ENCODE data around the gene C16orf54. TPM values are rescaled to one million over a fixed set of nuclear protein-coding genes. Genes with fewer than 3 reads are reported as not detected.
"Not testable (repeated sequence)": the region's sequence is repeated elsewhere in the genome, so short reads cannot be mapped to it uniquely, and the experiment has no call there.

Gene C16orf54
- polyA plus RNA-seq, 1 experiment, result not detected

DNA sequence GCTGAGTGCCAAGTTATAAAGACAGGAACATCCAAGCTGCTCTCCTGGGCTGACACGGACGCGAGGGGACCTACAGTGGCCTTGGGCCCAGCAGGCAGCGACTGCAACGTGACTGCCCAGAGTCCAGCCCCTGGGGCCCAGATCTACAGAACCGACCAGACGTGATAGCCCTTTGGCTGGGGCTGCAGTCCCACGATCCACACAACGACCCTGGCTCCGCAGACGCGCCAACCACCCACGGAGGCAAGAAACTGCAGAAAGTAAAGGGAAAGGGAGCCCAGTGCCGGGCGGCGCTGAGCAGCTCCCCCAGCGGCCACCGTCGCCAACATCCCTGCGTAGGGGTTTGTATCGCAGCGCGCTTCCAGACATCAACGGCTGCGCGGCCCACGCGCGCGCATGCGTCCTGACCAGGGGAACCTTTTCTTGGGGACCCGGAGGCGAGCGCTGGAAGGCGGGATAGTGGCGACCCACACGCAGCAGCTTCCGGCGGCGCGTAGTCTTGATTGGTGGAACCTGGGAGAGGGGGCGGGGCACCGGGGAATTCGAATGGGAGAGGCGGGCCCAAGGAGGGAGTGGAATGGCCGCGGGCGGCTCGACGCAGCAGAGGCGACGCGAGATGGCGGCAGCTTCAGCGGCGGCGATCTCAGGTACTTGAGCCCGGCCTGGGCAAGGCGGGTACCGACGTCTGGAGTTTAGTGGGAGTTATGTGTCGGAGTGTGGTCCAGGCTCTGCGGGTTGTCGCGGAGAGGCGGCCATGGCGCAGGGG is 44.6 kb upstream of the C16orf54 start, which contains the start of gene KIF22:
TSS of gene KIF22 (plus strand) at position 569 of the 766 bp plus-strand sequence. CDS start at position 578, 9 bp downstream.
- Histone ChIP-seq H3K4me3 (ENCODE audit: low read depth, low read length) (peak within 1 kb of the TSS; percentile 88), H3K27ac (ENCODE audit: low read depth, low read length) (peak within 1 kb of the TSS; percentile 57), H3K9me3 (ENCODE audit: control insufficient read depth, insufficient read depth, low read length) (no peaks in the 10 kb centered on the region; the same call in 1 of the 2 replicates), H3K27me3 (ENCODE audit: control insufficient read depth, insufficient read depth, low read length) (no peaks in the 10 kb centered on the region)
- peak; percentile 67 for TF ChIP-seq CTCF (IDR thresholded peaks at IDR 0.05; ENCODE audit: low read depth, low read length)
- POLR2A ChIA-PET, result interaction anchor here (0.6 to 1.2 kb wide), 7 partner anchors 21 to 811 kb away, joined by 3 to 7 read pairs (median 4); partner anchors contain the start of genes PAGR1 and PRRT2
- CTCF ChIA-PET, result interaction anchor here (0.6 to 2.1 kb wide), 8 partner anchors 12 to 117 kb away, joined by 3 to 11 read pairs (median 4); partner anchors contain the start of genes ASPHD1 and ZG16
- DNase-seq (ENCODE audit: low read depth, low spot score), result peak; percentile 98

- no peak for TF ChIP-seq CTCF (IDR thresholded peaks at IDR 0.05; ENCODE audit: low read depth, low read length)
- DNase-seq (ENCODE audit: low read depth, low spot score), result no peak
- POLR2A ChIA-PET, result interaction anchor here (0.6 to 1.2 kb wide), 7 partner anchors 20 to 810 kb away, joined by 3 to 7 read pairs (median 4); partner anchors contain the start of genes PAGR1 and PRRT2
These were observed 44.0 kb upstream of the C16orf54 start for GRCh38 chr16:29789775-29790182.

DNA sequence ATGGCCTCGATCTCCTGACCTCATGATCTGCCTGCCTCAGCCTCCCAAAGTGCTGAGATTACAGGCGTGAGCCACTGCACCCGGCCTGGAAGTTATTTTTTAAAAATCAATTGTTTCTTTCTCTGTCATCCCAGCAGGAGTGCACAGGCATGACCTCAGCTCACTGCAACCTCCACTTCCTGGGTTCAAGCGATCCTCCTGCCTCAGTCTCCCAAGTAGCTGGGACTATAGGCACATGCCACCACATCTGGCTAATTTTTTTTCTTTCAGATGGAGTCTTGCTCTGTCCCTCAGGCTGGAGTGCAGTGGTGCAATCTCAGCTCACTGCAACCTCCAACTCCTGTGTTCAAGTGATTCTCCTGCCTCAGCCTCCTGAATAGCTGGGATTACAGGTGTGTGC is 41.4 kb upstream of the C16orf54 start:
- H3K9me3 ChIP-seq (ENCODE audit: control insufficient read depth, insufficient read depth, low read length); H3K4me3 ChIP-seq (ENCODE audit: low read depth, low read length); H3K27me3 ChIP-seq (ENCODE audit: control insufficient read depth, insufficient read depth, low read length); DNase-seq (ENCODE audit: low read depth, low spot score); CTCF ChIA-PET; H3K27ac ChIP-seq (ENCODE audit: low read depth, low read length); POLR2A ChIA-PET: not testable (repeated sequence)

More at GRCh38 chr16:29789775-29790182, 44.0 kb upstream of the C16orf54 start:
- no peaks in the 10 kb centered on the region; the same call in 1 of the 2 replicates for H3K9me3 ChIP-seq (ENCODE audit: control insufficient read depth, insufficient read depth, low read length)
- H3K27me3 ChIP-seq (ENCODE audit: control insufficient read depth, insufficient read depth, low read length), result no peaks in the 10 kb centered on the region
- CTCF ChIA-PET, result interaction anchor here (0.5 to 2.1 kb wide), 10 partner anchors 11 to 247 kb away, joined by 3 to 11 read pairs (median 4); partner anchors contain the start of genes ASPHD1 and ZG16
- H3K4me3 ChIP-seq (ENCODE audit: low read depth, low read length), result peak overlapping the region; percentile 68
- peak overlapping the region; percentile 57 for H3K27ac ChIP-seq (ENCODE audit: low read depth, low read length)

DNA sequence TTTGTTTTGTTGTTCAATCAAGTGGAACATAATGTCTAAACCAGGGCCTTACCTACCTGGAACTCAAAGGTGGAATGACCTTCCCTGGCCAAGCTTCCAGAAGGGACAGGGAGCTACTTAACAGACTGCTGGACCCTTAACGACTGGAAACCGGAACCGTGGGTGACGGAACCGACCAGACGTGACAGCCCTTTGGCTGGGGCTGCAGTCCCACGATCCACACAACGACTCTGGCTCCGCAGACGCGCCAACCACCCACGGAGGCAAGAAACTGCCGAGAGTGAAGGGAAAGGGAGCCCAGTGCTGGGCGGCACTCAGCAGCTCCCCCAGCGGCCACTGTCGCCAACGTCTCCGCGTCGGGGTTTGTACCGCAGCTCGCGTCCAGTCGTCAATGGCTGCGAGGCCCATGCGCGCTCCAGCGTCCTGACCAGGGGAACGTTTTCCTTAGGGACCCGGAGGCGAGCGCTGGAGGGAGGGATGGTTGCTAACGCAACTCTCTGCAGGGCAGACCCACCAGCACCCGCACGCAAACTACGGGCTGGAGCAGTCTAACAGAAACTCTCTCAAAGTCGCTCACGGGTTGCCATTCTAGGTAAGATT is 39.2 kb upstream of the C16orf54 start:
- CTCF ChIA-PET, result interaction anchor here (0.6 to 2.5 kb wide), 19 partner anchors 9 to 859 kb away, joined by 3 to 9 read pairs (median 3); no protein-coding TSS in a partner anchor
- no peaks in the 10 kb centered on the region; the same call in 1 of the 2 replicates for H3K9me3 ChIP-seq (ENCODE audit: control insufficient read depth, insufficient read depth, low read length)
- peak overlapping the region; percentile 31 for H3K4me3 ChIP-seq (ENCODE audit: low read depth, low read length)
- no peak overlapping the region for H3K27ac ChIP-seq (ENCODE audit: low read depth, low read length)
- no peak for DNase-seq (ENCODE audit: low read depth, low spot score)
- peaks cover 12% of the 10 kb centered on the region for H3K27me3 ChIP-seq (ENCODE audit: control insufficient read depth, insufficient read depth, low read length)
- POLR2A ChIA-PET, result no interaction called here
- peak; percentile 76 for TF ChIP-seq CTCF (IDR thresholded peaks at IDR 0.05; ENCODE audit: low read depth, low read length)

DNA sequence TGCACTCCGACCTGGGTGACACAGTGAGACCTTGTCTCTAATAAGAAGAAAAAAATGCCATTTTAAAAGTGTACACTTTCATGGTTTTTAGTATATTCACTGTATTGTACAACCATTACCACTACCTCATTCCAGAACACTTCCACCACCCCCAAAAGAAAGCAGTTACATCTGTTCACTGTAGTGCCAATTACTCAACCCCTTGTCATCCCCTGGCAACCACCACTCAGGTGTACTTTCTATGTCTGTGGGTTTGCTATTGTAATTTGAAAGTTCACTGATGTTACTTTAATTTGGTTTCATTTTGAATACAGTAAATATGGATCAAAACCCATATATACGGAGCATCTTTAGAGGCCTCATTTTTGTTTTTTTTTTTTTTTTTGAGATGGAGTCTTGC is 38.4 kb upstream of the C16orf54 start:
- POLR2A ChIA-PET, result no interaction called here
- CTCF ChIA-PET, result interaction anchor here (0.6 to 2.5 kb wide), 15 partner anchors 9 to 858 kb away, joined by 3 to 9 read pairs (median 3); no protein-coding TSS in a partner anchor
- Histone ChIP-seq H3K27ac (ENCODE audit: low read depth, low read length) (no peak overlapping the region), H3K4me3 (ENCODE audit: low read depth, low read length) (no peak overlapping the region), H3K9me3 (ENCODE audit: control insufficient read depth, insufficient read depth, low read length) (no peaks in the 10 kb centered on the region; the same call in 1 of the 2 replicates), H3K27me3 (ENCODE audit: control insufficient read depth, insufficient read depth, low read length) (peaks cover 18% of the 10 kb centered on the region)
- DNase-seq (ENCODE audit: low read depth, low spot score), result no peak
- TF ChIP-seq CTCF (IDR thresholded peaks at IDR 0.05; ENCODE audit: low read depth, low read length), result no peak

DNA sequence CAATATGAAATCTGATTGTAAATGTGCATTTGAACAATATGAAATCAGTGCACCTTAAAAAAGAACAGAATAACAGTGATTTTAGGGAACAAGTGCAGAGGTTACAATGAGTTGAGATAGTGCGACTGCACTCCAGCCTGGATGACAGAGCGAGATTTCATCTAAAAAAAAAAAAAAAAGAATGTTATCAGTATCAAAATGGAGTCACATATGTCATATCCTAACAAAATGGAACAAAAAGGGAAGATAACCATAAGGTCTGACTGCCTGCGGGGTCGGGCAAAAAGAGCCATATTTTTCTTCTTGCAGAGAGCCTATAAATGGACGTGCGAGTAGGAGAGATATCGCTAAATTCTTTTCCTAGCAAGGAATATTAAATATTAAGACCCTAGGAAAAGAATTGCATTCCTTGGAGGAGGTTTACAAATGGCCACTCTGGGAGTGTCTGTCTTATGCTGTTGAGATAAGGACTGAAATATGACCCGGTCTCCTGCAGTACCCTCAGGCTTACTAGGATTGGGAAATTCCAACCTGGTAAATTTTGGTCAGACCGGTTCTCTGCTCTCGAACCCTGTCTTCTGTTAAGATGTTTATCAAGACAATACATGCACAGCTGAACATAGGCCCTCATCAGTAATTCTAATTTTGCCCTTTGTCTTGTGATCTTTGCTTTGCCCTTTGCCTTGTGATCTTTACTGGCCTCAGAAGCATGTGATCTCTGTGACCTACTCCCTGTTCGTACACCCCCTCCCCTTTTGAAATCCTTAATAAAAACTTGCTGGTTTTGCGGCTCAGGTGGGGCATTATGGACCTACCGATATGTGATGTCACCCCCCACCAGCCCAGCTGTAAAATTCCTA is 37.5 kb upstream of the C16orf54 start:
- H3K4me3 ChIP-seq (ENCODE audit: low read depth, low read length); DNase-seq (ENCODE audit: low read depth, low spot score); H3K27ac ChIP-seq (ENCODE audit: low read depth, low read length); H3K9me3 ChIP-seq (ENCODE audit: control insufficient read depth, insufficient read depth, low read length); CTCF ChIA-PET; POLR2A ChIA-PET: not testable (repeated sequence)
- peaks cover 26% of the 10 kb centered on the region for H3K27me3 ChIP-seq (ENCODE audit: control insufficient read depth, insufficient read depth, low read length)

All from AG04450 (cell line).